HepG2 (cell line): Measurements from ENCODE around the gene HIGD1C. TPM values are rescaled to one million over a fixed set of nuclear protein-coding genes. Genes with fewer than 3 reads are reported as not detected.

ENCODE experiments used
- CHD4 ChIP-seq: fragments of 200-600 bp; sonication (generic); IDR thresholded peaks from 2 replicates; pipeline ENCODE4 v1.7.0; 2017; ENCODE audit warnings: mild to moderate bottlenecking, low read length, borderline replicate concordance
- E2F2 ChIP-seq: sonication (generic); formaldehyde crosslinking; IDR thresholded peaks from 2 replicates; pipeline ENCODE4 v1.4.0; 2020; ENCODE audit warnings: missing genetic modification reagents, borderline replicate concordance
- FIP1L1 ChIP-seq: fragments of 200-400 bp; formaldehyde crosslinking; IDR thresholded peaks from 2 replicates; pipeline ENCODE4 v1.6.1; 2018; ENCODE audit warnings: low read depth, mild to moderate bottlenecking, low read length, moderate library complexity, borderline replicate concordance; ENCODE audit not compliant: insufficient read depth
- KDM2A ChIP-seq: sonication (generic); formaldehyde crosslinking; IDR thresholded peaks from 2 replicates; pipeline ENCODE4 v1.4.0; 2020; ENCODE audit warnings: low read depth, missing genetic modification reagents, borderline replicate concordance
- KLF16 ChIP-seq, 2 experiments: sonication (generic) in 1 of 2; formaldehyde crosslinking in 1 of 2; IDR thresholded peaks; 2 replicates each; pipeline versions ENCODE4 v1.6.1 to v1.8.0; 2016 to 2023; ENCODE audit warnings: missing genetic modification reagents in 2 of 2, missing compliant biosample characterization in 1 of 2
- MED13 ChIP-seq: sonication (generic); formaldehyde crosslinking; IDR thresholded peaks from 2 replicates; pipeline ENCODE4 v1.5.0; 2020; ENCODE audit warnings: missing genetic modification reagents
- PBX2 ChIP-seq: IDR thresholded peaks from 2 replicates; pipeline ENCODE4 v1.6.1; 2016; ENCODE audit warnings: control low read depth
- PREB ChIP-seq: sonication (generic); formaldehyde crosslinking; IDR thresholded peaks from 2 replicates; pipeline ENCODE4 v1.4.0; 2020; ENCODE audit warnings: missing genetic modification reagents
- RAD21 ChIP-seq: fragments of 450-650 bp; formaldehyde crosslinking; IDR thresholded peaks from 2 replicates; pipeline ENCODE4 v1.5.0; 2020; ENCODE audit warnings: mild to moderate bottlenecking
- SMAD1 ChIP-seq: sonication (generic); formaldehyde crosslinking; IDR thresholded peaks from 2 replicates; pipeline ENCODE4 v1.4.0; 2020; ENCODE audit warnings: missing genetic modification reagents, low read depth, mild to moderate bottlenecking, borderline replicate concordance
- SOX5 ChIP-seq: IDR thresholded peaks from 2 replicates; pipeline ENCODE4 v1.6.1; 2016; ENCODE audit warnings: borderline replicate concordance
- THYN1 ChIP-seq: sonication (generic); formaldehyde crosslinking; IDR thresholded peaks from 2 replicates; pipeline ENCODE4 v1.8.1; 2023; ENCODE audit warnings: low read depth, mild to moderate bottlenecking, moderate library complexity, missing genetic modification reagents, borderline replicate concordance
- ZBED4 ChIP-seq: sonication (generic); formaldehyde crosslinking; IDR thresholded peaks from 2 replicates; pipeline ENCODE4 v1.4.0; 2020; ENCODE audit warnings: missing genetic modification reagents, borderline replicate concordance
- ZFP91 ChIP-seq: sonication (generic); formaldehyde crosslinking; IDR thresholded peaks from 2 replicates; pipeline ENCODE4 v1.9.0; 2022; ENCODE audit warnings: missing genetic modification reagents, mild to moderate bottlenecking, borderline replicate concordance
- ZMYM2 ChIP-seq: sonication (generic); formaldehyde crosslinking; IDR thresholded peaks from 2 replicates; pipeline ENCODE4 v1.8.0; 2022; ENCODE audit warnings: mild to moderate bottlenecking, missing genetic modification reagents
- ZNF460 ChIP-seq: sonication (generic); formaldehyde crosslinking; IDR thresholded peaks from 2 replicates; pipeline ENCODE4 v1.5.1; 2020; ENCODE audit warnings: missing genetic modification reagents, mild to moderate bottlenecking, borderline replicate concordance
- ZNF557 ChIP-seq: sonication (generic); formaldehyde crosslinking; IDR thresholded peaks from 2 replicates; pipeline ENCODE4 v1.4.0; 2020; ENCODE audit warnings: missing genetic modification reagents
- ZNF782 ChIP-seq: sonication (generic); formaldehyde crosslinking; IDR thresholded peaks from 2 replicates; pipeline ENCODE4 v1.4.0; 2020; ENCODE audit warnings: missing genetic modification reagents, mild to moderate bottlenecking, borderline replicate concordance
- ZNF790 ChIP-seq: sonication (generic); formaldehyde crosslinking; IDR thresholded peaks from 2 replicates; pipeline ENCODE4 v1.8.0; 2022; ENCODE audit warnings: missing genetic modification reagents, mild to moderate bottlenecking, borderline replicate concordance
- ZSCAN12 ChIP-seq: sonication (generic); formaldehyde crosslinking; IDR thresholded peaks from 2 replicates; pipeline ENCODE4 v1.9.0; 2021; ENCODE audit warnings: mild to moderate bottlenecking, missing genetic modification reagents
- ZSCAN25 ChIP-seq: sonication (generic); formaldehyde crosslinking; IDR thresholded peaks from 2 replicates; pipeline ENCODE4 v1.8.0; 2022; ENCODE audit warnings: mild to moderate bottlenecking, missing genetic modification reagents
- polyA plus RNA-seq, 8 experiments: library from polyadenylated mRNA; depleted of rRNA in 3 of 8; stranded (reverse) in 7 of 8; unstranded in 1 of 8; fragments of >200 nt; fragmentation: Illumina TruSeq in 4 of 8; extraction: Trizol in 4 of 8; gene quantifications; 2 replicates each; pipeline versions ENCODE4 v1.2.1 to v1.2.3, GENCODE V29; 2011 to 2016; ENCODE audit warnings: low read depth in 4 of 8, missing spikeins in 1 of 8, mixed read lengths in 1 of 8; ENCODE audit not compliant: insufficient read depth in 1 of 8
- total RNA-seq, 5 experiments: library from RNA; depleted of rRNA; stranded (reverse); fragments of >200 nt; fragmentation: Illumina TruSeq; extraction: Trizol; gene quantifications; 2 replicates each; pipeline ENCODE4 v1.2.3, GENCODE V29; 2016; ENCODE audit warnings: low read depth in 1 of 5

HIGD1C gene
- total and polyA plus RNA-seq, 2 of the 13 experiments (the other 11 are each of a cell fraction or from before 2014, with no cell fraction given), result not detected

- TF ChIP-seq ZBED4 (CRISPR knock-in tag), result no peak
- no peak for TF ChIP-seq PREB (CRISPR knock-in tag)
- no peak for TF ChIP-seq E2F2
- TF ChIP-seq SMAD1 (CRISPR knock-in tag), result no peak
- no peak for TF ChIP-seq CHD4
- no peak for TF ChIP-seq ZNF790 (CRISPR knock-in tag)
- TF ChIP-seq THYN1, result no peak
- TF ChIP-seq RAD21 (CRISPR knock-in tag), result no peak
- TF ChIP-seq MED13 (CRISPR knock-in tag), result no peak
- no peak for TF ChIP-seq ZNF782
- TF ChIP-seq ZNF557, result no peak
- TF ChIP-seq PBX2 (CRISPR knock-in tag), result no peak
- TF ChIP-seq SOX5 (CRISPR knock-in tag), result no peak
- TF ChIP-seq ZFP91 (CRISPR knock-in tag), result peak; percentile 36; the same call in 1 of the 2 replicates
- no peak for TF ChIP-seq FIP1L1
- TF ChIP-seq ZSCAN25 (CRISPR knock-in tag), result no peak
- TF ChIP-seq ZMYM2, result 0 out of 2 replicates have a peak, but pooled peaks have one; percentile 19
- TF ChIP-seq ZNF460 (CRISPR knock-in tag), result 0 out of 2 replicates have a peak, but pooled peaks have one; percentile 3
- TF ChIP-seq ZSCAN12 (CRISPR knock-in tag), result no peak
- no peak for TF ChIP-seq KDM2A (CRISPR knock-in tag)
- 0 out of 4 replicates have a peak, but pooled peaks of 1 of the 2 experiments have one; percentile 7 for TF ChIP-seq KLF16 (CRISPR knock-in tag; IDR thresholded peaks at IDR 0.05)
Measured at GRCh38 chr12:50927356-50927755, 25.0 kb upstream of the HIGD1C start (continued).
